Epithelial cell of prostate (primary cell): ENCODE measurements around the gene CXCL8.

Experiments used
- DNase-seq: peaks from one replicate; pipeline ENCODE4 v3.0.0-alpha.2; 2011; ENCODE audit warnings: low read depth, low spot score
- H3K27ac ChIP-seq: fragments of 450-650 bp; 2 replicates; pipeline ENCODE4 v1.5.1; 2017; ENCODE audit warnings: mild to moderate bottlenecking

Gene CXCL8

DNA sequence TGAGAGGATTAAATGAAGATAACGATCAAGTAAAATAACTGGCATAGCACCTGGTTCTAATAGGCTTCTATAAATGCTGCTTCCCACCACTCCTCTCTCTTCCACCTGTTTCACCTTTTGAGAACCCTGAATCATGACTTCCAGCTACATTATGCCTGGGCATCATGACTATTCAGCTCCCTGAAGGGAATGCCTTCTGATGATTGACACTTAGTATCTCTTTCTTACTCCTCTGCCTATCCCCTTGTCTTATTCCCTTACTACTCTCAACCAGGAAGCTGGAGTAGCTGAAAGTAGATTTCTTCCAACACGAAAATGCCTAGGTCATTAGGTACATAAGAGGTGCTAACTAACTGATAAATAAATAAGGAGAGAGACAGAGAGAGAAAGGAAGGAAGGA is 24.7 kb upstream of the CXCL8 start:
- no peak for DNase-seq
- no peak overlapping the region for H3K27ac ChIP-seq

DNA sequence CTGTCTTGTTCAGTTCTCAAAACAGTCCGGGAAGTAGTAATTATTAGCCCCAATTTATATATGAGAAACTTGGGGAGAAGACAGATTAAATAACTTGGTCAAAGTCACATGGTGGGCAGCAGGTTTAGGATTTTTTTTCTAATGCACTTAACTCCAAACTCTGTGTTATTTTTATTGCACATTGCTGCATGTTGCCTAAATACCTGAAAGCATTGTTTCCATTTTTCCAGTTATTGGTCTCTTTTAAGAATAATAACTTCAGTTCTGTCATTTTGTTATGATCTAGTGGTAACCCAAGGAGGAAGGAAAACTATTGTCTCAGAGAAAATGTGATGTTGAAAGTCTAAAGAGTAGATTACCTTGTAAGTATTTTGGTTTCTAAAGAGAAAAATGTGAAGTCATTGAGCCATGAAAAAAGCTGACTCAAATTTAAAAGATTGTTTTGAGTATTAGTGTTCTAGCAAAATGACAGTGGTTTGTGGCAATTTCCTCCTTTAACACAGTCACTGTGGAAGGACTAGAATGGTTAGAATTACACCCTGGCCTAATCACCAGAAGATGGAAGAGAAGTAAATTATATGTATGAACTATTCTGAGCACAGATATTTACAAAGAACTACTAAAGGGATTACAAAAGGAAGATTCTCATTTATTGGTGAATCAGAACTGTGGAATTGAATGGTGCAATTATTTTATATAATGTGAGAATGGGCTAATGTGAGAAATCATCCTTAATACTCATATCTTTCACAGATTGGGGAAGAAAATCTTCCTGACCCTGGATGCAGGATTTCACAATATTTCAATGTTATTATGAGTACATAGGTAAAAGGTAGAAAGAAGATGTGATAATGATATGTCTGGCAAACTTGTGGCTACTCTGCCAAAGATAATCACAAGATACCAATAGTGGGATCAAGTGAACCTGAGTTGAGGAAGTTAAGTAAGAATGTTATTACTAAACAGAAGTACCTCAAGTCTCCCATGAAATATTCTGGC is 21.7 kb upstream of the CXCL8 start:
- H3K27ac ChIP-seq = peak overlapping the region; percentile 66
- no peak for DNase-seq

DNA sequence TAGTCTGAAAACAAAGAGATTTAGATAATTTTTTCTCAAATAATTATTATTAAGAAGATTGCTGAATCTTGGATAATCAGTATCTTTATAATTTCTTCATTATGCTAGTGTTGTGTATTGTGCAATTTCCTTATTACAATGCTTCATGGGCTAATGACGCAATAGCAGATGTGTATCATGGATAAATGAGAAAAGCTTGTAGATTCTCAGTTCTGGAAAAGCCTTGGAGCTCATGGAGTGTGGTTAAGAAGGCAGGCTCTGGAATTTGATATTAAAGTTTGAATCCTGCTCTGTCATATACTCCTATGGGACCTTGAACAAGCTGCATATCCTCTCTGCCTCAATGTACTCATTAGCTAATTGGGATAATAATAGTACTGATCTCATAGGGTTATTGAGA is 18.9 kb upstream of the CXCL8 start:
- no peak for DNase-seq

DNA sequence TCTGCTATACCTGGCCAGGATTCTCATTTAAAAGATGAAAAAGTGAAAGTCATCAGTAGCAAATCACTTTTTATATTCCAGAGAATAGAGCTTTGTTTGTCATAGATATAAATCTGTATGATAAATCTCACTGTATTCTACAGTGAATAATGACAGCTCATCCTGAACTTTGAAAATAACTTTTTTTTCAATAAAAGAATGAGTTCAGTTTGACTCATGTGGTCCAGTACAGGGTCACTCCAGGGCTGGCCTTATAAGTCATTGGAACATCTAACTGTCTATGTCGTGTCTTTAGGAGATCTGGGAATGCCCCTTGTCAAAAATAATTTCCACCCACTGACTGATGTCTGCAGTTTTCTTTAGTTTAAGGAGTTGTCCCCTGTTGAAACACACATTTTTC is 18.5 kb upstream of the CXCL8 start:
- peak overlapping the region; percentile 41 for H3K27ac ChIP-seq
- no peak for DNase-seq

More for the DNA sequence above, 18.9 kb upstream of the CXCL8 start:
- peak overlapping the region; percentile 41 for H3K27ac ChIP-seq

DNA sequence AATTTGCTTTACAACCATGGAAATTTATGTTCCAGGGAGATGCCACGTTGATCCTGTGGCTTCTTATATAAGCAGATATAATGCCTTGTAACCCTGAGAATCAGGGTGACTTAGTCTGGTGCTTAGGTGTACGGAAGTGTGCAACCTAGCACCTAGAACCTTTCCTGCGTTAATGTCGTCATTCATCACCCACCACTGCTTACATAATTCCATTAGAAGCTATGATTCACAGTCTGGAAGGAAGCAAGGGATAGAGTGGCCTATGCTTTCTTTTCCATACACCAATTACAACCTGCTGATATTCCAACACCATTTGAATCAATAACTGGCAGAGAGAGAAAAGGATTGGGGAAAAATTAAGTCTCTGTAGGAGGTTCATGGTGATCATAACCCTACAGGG is 17.3 kb upstream of the CXCL8 start:
- no peak for DNase-seq
- H3K27ac ChIP-seq = no peak overlapping the region

DNA sequence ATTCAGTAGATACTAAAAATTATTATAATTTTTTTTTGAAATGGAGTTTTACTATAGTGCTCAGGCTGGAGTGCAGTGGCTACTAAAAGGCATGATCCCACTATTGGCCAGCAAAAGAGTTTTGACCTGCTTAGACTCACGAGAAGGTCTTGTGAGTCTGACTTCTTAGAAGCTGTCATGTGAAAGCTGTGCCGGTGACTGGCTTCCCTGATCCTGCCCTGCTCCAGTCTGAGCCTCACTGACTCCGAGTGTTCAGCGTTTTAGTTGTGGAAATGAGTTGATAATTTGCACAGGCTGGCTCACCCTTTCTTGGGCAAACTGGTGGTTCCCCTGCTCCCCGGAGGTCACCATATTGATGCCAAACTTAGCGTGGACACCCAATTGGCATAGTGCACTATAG is 16.4 kb upstream of the CXCL8 start:
- no peak for DNase-seq
- no peak overlapping the region for H3K27ac ChIP-seq

DNA sequence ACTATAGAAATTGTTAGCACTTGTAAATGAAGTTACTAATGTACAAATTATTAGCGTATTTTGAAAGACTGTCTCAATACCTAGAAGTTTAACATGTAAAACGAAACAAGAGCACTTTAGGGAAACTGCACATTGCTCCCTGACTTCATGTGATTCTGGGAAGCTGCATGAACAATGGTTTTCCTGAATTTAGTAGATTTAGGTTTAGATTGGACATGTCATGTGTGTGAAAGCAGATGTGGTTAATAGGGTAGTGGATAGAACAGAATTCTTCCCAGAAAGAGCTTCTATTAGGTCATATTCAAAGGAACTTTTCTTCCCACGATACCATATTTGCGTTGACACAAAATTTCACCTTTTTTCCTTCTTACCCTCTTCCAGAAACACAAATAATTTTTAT is 14.9 kb upstream of the CXCL8 start:
- no peak for DNase-seq

DNA sequence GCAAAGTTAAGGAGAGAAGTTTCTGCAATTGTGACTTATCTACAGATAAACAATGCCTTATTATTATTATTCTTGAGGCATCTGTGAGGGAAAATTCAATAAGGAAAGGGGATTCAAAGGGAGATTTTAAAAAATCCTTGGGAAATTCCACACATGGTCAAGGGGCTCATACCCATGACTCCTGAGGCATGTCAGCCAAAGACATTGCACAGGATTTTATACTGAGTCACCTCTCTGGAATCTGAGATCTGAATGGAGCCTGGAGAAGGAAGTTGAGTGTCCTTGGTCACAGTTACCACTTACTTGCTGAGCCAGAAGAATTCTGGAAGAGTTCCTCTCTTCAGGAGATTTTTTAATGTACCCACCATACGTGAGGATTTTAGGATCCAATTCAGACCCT is 14.4 kb upstream of the CXCL8 start:
- DNase-seq = no peak
- H3K27ac ChIP-seq = peak overlapping the region; percentile 56

More for the DNA sequence above, 14.9 kb upstream of the CXCL8 start:
- H3K27ac ChIP-seq = peak overlapping the region; percentile 56

DNA sequence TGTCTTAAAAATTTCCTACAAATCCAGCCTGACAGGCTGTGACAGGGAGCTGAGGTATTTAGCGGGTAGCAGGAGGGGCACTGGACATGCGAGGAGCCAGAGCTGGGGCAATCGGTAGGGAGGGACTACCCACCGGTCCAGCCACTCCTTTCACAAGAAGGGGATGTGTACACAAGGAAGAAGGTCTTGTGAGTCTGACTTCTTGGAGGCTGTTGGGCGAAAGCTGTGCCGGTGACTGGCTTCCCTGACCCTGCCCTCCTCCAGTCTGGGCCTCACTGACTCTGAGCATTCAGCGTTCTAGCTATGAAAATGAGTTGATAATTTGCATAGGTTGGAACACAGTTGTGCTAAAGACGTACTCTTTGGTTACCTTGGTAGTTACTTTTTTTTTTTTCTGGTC is 12.7 kb upstream of the CXCL8 start:
- no peak for DNase-seq
- H3K27ac ChIP-seq = peak overlapping the region; percentile 56

DNA sequence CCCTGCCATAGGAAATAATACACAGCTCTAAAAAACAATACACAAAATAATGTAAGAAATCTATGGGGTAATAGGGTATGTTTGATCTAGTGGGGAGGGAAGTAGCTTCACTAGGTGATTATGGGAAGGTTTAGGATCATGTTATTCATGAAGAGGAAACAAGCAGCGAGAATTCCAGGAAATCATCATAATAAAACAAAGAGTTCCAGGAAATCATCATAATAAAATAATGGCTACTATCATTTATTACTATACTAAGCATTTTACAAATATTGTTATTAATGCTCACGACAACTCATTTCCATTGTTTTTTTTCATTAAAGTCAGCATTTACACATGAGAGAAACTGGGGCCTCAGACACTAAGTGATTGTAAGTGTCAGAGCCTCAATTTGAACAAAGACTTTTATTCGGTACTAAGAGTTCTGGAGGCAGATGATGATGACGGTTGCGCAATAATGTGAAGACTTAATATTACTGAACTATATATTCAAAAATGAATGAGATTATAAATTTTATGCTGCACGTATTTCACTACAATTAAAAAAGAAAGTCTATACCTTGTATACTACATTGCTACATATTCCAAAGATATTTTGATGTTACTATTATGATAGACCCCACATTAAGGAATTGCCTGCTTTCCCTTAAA is 12.2 kb upstream of the CXCL8 start:
- H3K27ac ChIP-seq = peak overlapping the region; percentile 56
- no peak for DNase-seq

DNA sequence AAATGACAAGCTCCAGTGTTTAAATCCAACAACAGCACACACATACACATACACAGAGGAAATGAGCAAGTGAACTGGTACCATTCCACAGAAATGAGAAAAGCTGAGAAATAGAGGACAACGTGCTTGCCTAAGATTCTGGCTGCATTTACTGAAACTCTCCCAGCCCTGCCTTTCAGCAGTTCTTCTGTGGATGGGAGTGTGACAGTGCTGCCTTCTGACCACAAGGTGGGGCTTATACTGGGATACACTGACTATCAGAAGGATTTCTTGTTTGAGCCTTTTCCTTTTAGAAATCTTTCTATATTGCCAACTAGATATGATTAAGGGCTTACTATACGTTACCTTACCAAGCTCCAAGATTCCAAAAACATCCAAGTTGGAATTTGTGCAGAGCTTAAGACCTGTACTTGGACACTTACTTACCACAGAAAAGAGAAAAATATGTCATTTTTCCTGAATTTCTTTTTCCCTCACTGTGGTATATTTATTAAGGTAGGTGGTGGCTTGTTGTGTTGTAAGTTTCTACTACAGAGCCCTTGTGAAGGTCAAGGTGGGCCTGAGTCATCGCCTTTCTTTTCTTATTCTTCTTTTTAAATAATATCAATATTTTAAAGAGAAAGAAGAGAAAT is 10.7 kb upstream of the CXCL8 start:
- DNase-seq = no peak

DNA sequence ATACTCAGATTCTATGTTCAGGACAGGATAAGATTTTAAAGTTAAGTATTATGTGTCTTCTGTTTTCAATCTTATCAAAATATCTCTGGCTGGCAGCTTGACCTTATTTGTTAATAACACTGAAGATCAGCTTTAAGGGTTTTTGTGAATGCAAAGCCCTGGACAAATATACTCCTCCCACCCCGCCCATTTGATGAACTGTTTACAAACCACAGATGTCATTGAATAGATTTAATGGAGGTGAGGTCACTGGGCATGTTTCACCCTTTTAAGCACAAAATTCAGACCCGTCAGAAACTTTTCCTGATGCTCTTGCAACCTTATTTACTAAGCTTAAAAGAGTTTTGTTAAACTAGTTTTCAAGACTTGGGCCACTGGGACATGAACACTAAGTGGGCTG is 10.1 kb upstream of the CXCL8 start:
- no peak for DNase-seq
- peak overlapping the region; percentile 53 for H3K27ac ChIP-seq

More for the DNA sequence above, 10.7 kb upstream of the CXCL8 start:
- H3K27ac ChIP-seq = peak overlapping the region; percentile 53

DNA sequence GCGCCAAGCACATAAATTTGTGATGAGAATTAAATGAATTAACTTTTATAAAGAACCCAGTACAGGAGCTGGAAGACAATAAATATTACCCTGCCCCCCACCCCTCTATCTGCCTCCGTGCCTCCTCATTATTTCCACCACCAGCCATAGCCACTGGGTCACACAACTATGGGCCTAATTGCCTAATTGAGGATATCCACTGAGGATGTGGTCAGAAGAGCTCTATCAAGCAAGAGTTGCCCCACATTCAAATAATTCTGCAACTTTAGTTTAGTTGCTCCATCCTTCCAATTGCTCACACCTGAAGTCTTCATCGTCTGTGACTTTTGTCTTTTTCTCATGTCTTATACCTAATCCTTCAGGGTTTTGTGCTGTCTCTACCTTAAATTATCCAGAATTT is 9.5 kb upstream of the CXCL8 start:
- H3K27ac ChIP-seq = no peak overlapping the region
- no peak for DNase-seq

DNA sequence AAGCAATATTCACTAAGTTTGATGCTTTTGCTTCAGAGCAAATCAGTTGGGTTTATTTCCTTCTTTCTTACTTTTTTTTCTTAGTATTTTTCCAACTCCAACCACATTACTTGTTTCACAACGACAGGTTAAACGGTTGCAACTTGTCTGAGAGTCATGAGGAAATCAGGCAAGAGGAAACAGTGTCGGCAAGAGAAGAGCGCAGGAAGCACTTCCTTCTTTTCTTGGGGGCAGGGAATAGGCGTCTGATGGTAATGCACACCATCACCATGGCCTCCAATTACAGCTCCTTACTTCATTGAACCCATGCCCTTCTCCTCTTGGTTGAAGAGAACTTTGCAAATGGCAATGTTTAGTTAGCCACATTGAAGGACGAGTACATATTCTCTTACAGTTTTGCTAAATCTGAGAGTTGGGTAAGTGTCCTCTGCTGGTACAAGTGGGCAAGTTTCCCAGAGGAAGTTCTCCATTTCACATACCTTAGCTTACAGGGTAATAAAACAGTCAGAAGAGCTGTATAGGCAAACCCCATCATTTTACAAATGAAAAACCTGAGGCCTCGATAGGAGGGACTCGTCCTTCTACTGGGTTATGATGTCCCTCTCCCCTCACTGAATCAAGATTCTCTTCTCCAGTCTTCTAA is 8.3 kb upstream of the CXCL8 start:
- H3K27ac ChIP-seq = no peak overlapping the region
- no peak for DNase-seq

DNA sequence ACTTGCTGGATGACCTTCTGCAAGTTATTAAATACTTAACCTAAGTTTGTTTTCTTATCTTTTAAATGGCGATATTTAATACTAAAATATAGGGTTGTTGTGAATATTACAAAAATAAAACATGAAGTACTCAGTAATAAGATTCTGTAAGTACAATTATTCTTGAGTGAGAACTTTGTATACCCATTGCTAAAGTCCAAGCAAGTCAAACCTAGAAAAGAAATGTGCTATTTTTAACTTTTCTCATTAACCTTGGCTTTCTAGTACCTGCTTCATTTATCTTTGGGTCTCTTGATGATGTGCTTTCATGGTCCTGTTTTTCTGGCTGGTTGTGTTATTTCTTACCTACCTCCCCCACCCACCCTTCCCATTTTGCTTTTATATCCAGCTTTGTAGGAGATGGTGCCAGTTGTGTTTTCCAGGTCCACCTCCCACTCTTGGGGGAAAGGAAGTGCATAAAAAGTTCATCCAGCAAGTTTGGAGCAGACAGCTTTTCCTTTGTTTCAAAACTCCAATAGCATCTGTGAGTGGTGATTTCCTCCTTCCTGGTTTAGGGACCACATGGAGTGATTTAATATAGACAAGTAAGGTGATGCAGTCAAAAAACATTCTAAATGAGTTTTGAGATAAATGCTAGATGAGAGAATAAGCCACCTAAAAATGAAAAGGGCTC is 7.5 kb upstream of the CXCL8 start:
- no peak for DNase-seq
- no peak overlapping the region for H3K27ac ChIP-seq

DNA sequence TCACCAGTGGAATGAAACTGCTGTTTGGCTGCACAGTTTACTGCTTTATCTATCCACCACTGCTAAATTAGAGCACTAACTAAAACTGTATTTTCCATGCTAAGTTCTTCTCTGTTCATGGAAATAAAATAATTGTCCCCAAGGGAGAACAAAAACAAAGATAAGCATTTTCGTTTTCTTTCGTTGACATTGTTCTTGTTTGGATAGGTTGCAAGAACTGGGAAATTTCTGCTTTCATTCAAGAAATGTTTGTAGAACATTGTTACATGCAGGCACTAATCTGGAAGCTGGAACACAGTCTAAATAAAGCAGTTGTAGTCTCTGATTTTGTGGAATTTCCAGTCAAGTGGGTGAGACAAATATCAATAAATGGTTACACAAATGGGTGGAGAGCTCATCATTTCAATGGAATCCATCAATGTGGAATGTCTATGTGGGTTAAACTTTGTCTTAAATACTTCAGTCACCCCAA is 5.8 kb upstream of the CXCL8 start:
- H3K27ac ChIP-seq = no peak overlapping the region
- no peak for DNase-seq

DNA sequence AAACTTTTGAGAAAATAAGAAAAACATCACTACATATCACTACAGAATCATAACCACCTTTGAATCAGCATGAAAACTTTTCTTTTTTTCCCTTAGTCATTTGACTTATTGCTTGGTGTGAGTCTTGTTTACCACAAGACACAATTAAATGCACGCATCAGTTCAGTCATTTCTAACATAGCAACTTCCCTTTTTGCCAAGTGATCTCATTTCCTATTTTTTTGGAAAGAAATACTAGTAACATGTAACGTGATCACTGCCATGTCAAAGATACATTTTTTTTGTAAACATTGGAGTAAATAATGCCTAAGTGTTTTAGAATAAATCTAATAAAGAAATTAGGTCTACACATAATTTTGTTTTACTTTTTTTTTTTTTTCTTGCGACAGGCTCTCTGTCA is 5.1 kb upstream of the CXCL8 start:
- DNase-seq = no peak
- H3K27ac ChIP-seq = no peak overlapping the region

DNA sequence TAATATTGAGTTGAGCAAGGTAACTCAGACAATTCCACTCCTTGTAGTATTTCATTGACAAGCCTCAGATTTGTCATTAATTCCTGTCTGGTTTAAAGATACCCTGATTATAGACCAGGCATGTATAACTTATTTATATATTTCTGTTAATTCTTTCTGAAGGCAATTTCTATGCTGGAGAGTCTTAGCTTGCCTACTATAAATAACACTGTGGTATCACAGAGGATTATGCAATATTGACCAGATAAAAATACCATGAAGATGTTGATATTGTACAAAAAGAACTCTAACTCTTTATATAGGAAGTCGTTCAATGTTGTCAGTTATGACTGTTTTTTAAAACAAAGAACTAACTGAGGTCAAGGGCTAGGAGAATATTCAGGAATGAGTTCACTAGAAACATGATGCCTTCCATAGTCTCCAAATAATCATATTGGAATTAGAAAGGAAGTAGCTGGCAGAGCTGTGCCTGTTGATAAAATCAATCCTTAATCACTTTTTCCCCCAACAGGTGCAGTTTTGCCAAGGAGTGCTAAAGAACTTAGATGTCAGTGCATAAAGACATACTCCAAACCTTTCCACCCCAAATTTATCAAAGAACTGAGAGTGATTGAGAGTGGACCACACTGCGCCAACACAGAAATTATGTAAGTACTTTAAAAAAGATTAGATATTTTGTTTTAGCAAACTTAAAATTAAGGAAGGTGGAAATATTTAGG is 821 bp downstream of the CXCL8 start:
- no peak for DNase-seq
- peak overlapping the region; percentile 45 for H3K27ac ChIP-seq

DNA sequence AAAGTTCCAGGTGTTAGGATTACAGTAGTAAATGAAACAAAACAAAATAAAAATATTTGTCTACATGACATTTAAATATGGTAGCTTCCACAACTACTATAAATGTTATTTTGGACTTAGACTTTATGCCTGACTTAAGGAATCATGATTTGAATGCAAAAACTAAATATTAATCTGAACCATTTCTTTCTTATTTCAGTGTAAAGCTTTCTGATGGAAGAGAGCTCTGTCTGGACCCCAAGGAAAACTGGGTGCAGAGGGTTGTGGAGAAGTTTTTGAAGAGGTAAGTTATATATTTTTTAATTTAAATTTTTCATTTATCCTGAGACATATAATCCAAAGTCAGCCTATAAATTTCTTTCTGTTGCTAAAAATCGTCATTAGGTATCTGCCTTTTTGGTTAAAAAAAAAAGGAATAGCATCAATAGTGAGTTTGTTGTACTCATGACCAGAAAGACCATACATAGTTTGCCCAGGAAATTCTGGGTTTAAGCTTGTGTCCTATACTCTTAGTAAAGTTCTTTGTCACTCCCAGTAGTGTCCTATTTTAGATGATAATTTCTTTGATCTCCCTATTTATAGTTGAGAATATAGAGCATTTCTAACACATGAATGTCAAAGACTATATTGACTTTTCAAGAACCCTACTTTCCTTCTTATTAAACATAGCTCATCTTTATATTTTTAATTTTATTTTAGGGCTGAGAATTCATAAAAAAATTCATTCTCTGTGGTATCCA is 1.6 kb downstream of the CXCL8 start:
- DNase-seq = no peak
- H3K27ac ChIP-seq = no peak overlapping the region
